Measurements from ENCODE around the gene FBXW11.

The FBXW11 gene

DNA sequence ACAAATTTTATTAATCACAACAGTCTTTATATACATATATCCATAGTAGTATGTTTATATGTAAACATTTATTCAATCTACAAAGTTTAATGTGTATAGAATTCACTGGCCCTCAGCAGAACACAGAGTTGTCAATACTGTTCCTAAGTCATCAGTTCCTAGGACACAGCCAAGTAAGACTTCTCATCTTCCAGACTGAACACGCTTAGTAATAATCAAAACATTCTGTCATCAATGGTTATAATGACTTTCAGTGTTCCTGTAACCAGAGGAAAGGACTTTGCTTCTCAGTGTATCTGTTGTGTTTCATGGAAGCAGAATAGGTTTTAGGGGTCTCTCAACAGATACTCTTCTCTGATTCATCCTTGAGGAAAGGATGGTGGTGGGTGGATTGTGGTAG is 138.7 kb downstream of the FBXW11 start:
- no peak for DNase-seq (ENCODE audit: low read depth)

DNA sequence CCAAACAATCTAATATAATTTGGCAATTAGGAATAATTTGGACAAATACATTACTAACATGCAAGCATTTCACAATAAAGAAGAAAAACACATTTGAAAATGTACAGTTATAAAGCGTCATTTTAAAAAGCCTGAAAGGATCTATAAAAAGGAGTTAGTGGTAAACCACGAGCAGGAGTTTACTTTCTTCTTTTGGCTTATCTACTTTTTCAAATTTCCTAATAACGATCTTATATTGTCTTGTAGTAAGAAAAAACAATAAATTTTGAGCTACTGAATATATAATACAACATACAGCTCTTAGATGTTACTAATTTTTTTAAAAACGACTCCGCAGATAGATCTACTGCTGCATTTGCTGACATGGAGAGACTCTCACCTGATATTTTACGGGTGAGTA is 141.0 kb downstream of the FBXW11 start:
- DNase-seq (ENCODE audit: low read depth) = no peak

DNA sequence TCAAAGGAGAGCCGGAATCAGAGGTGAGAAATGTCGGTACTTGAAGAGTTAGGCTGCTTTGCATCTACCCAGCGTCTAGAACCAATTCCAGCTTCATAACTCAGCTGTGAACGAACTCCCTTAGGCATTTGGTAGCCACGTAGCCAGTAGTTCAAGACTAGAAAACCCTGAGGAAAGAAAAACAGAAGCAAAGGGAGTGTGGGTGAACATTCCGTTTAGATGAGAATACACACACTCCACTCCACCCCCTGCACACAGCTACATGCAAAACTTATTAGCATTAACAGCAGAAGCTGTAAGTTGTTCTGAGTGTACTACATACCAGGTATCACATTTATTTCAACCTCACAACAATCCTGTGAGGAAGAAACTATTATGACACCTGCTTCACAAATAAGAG is 142.5 kb downstream of the FBXW11 start:
- DNase-seq (ENCODE audit: low read depth) = no peak

DNA sequence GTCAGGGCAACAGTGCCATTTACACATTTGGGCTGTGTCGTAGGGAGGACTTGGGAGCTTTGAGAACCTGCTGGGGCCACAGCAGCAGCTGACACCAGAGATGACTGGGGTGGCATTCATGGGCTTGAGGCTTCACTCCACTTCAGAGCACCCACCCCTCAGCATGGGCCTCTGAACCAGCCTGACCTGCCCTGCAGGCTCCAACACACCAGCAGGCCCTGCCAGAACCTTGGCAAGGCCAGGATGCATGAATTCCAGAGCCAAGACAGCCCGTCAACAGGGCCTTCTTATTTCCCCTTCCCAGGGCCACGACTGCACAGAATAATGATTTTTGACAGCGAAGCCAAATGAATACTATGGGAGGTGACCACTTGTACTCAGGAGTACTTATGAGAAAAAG is 143.8 kb downstream of the FBXW11 start:
- no peak for DNase-seq (ENCODE audit: low read depth)

DNA sequence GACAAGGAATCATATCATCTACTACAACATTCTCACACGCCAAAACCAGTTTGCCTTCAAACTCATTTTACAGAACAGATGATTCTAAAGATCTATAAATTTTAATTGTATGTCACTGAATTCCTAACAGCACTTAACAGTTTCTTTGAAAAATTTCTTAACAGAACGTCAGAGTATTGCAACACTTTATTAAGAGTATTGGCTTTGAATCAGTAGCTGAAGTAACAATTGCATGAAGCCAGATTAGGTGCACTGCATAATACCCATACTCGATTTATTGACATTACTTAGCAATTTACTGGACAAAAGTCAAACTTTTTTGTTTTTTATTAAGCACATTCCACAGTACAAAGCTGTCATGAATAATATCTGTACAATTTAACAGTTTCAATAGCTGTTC is 145.1 kb downstream of the FBXW11 start:
- no peak for DNase-seq (ENCODE audit: low read depth)

DNA sequence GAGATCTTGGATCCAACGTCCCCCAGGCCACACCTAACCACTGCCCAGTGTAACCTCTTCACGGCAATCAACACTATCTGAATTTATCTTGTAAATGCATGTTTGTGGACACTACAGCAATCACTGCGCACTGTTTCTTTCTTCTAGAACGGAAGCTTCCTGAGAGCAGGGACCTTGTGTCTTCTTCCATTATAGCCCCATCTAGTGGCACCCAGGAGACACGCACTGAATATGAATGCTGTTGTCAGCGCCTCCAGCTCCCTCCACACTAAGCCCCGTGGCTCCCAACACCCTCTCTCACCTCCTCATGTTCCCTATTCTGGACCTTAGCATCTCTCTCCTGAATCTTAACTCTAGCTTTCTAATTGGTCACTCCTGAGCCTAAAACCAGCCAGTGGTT is 148.1 kb downstream of the FBXW11 start:
- no peak for DNase-seq (ENCODE audit: low read depth)

DNA sequence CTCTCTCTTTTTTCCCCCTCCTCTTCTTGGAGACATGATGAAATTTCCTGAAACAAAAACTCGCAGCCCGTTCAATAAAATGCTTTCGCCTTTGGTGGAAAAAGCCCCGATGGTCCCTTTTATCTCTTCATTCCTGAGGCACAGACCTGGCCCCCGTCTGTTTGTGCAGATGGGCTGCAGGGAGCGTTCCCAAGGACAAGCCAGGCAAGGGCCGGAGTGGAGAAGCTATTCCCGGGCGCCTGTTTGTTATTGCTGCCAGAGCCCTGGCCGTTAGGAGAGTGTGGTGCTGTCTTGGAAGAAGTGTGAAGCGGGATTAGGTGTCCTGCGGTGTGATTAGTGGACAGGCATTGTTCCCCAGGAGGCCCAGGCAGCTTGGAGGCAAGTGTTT is 149.0 kb downstream of the FBXW11 start:
- DNase-seq (ENCODE audit: low read depth) = no peak

DNA sequence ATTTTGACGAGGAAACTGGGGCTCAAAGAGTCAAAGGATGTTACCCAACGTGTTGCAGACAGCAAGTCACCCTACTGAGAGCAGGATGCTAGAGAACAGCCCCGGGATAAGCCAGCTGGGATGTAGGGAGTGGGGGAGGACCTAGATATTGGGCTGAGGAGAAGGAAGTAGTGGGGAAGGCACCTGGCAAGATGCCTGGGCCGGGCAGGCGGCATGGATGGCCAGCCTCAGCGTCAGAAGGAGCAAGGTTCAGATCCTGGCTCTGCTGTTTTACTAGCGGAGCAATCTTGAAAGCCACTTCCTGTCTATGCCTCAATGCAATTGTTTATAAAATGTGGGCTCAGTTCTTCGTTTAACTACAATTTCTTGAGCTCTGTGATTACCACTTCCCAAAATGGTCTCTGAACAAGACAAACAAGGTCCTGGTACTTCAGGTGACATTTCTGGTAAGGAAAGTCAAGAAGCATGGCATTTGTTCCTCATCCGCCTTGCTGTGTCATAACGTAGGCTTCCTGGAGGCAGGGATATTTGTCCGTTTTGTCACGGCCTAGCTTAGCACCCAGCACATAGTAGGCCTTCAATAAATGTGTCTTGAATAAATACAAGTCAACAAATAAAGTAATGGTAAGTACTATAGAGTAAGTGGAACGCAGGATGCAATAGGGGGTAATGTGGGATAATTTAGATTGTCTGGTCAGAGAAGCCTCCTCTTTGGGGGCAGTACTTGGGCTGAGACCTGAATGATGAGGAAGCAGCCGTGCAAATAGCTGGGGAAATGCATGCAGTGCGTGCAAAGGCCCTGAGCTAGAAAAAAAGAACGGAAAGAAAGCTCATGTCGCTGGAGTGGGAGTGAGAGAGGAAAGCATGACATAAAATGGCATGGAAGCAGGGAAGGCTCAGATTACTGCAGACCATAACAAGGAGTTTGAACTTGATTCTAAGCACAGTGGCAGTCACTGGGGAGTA is 150.4 kb downstream of the FBXW11 start:
- no peak for DNase-seq (ENCODE audit: low read depth)

DNA sequence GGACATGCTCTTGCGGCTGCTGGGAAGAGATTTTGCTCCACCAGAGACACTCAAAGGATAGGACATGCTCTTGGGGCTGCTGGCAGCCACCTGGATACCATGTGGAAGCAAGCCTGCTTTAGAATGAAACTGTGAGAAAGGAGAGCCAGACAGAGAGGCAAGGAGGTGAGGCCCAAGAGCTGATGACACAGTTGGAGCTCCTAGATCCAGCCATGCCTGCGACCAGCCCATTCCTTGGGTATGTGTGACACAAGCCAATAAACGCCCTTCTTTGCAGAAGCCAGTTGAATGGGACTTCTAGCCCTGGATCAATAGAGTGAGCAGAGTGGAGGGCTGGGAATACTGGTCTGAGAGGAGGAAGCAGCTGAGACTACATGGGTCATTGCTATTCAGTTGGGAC is 151.2 kb downstream of the FBXW11 start:
- no peak for DNase-seq (ENCODE audit: low read depth)

DNA sequence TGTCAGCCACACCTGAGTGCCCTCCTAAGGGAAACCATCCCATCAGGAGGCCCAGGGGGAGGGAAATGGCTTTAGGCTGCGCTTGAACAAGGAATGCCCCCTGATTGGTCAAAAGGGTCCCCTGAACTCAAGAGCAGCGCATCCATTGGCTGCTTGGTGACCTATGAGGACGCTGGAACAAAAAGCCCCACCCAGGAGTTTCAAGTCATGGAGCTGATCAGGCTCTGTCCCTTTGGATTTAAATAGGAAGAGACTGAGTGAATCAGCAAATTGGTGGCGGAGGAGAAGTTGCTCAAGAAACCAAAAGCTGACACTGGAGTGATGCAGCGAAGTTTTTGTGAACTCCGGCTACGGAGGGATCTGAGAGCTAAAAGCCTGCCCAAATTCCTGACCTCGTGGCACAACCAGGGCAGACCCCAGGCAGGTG is 154.2 kb downstream of the FBXW11 start:
- no peak for DNase-seq (ENCODE audit: low read depth)

- no peak for DNase-seq (ENCODE audit: low read depth)
These were observed 155.2 kb downstream of the FBXW11 start for GRCh38 chr5:171851251-171851650.

- DNase-seq (ENCODE audit: low read depth) = no peak
These were observed 156.0 kb downstream of the FBXW11 start for GRCh38 chr5:171850324-171850947.

DNA sequence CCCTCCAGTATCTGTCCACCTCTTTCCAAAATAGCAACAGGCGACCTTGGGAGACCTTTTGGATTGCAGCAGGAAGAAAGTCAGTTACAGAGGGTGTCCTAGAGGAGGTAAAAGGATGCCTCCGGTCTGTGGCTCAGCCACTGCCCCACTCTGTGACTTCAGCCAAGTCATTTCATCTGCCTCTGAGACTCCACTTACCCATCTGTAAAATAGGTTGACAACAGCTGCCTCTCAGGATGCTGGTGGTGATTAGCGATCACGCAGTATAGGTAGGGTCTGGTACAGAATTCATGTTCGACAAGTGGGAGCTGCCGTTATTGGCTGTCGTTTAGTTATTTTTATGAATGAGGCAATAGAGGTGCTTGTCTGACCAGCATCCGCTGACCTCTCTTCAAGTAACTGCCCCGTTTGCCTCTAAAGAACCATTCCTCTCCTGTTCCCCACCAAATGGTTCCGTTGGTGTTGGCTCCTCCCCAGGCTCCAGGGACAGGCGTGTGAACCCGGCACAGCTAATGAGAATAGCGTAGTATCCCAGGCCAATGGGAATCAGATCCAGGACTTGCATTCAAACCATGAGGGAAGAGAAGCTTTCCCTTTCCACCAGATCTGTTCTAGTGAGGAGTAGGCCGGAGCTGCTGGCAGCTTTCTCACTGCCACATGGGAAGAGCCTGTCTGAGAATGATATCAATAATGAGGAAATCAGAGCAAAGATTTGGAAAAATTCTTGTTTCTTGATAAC is 156.7 kb downstream of the FBXW11 start:
- no peak for DNase-seq (ENCODE audit: low read depth)

GRCh38 chr5:171848911-171849520 is 157.4 kb downstream of the FBXW11 start:
- DNase-seq (ENCODE audit: low read depth) = no peak

DNA sequence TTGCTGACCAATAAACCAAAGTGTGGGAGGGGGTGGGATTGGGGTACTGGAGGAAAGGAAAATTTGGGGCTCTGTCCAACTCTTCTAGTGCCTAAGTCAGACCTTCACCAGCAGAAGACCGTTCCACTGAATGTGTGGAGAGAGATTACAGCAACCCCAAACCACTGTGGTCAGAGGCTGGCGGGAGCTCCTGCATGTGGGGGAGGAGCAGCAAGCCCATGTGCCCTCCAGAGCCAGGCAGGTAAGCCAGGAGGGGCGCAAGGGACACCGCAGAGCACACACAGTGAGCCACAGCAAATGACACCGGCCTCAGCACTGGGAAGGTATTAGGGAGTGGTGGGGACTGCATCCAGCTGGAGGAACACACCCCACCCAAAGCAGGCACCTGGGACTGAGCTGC is 158.0 kb downstream of the FBXW11 start:
- no peak for DNase-seq (ENCODE audit: low read depth)

DNA sequence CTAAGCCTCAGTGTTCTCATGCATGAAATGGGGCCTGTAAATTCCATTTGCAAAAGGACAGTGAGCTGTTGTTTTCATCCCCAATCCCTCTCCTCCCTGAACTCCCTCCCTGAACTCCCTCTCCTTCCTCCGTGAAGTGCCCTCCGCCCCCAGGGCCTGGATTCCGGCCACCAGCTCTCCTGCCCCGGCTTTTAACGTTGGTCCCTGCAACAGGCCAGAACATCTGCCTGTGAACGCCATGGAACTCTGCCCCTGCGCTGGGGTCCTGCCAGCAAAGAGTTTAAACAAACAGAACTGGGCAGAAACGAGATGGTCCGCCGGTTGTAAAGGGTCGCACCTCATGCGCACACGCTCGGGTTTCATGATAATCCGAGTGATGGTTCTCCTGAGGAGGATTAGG is 158.4 kb downstream of the FBXW11 start:
- DNase-seq (ENCODE audit: low read depth) = no peak

- no peak for DNase-seq (ENCODE audit: low read depth)
These were observed 159.4 kb downstream of the FBXW11 start for GRCh38 chr5:171847026-171847425.

- no peak for DNase-seq (ENCODE audit: low read depth)
These were observed 160.1 kb downstream of the FBXW11 start for GRCh38 chr5:171846323-171846722.

- DNase-seq (ENCODE audit: low read depth) = no peak
These were observed 160.6 kb downstream of the FBXW11 start for GRCh38 chr5:171845857-171846256.

DNA sequence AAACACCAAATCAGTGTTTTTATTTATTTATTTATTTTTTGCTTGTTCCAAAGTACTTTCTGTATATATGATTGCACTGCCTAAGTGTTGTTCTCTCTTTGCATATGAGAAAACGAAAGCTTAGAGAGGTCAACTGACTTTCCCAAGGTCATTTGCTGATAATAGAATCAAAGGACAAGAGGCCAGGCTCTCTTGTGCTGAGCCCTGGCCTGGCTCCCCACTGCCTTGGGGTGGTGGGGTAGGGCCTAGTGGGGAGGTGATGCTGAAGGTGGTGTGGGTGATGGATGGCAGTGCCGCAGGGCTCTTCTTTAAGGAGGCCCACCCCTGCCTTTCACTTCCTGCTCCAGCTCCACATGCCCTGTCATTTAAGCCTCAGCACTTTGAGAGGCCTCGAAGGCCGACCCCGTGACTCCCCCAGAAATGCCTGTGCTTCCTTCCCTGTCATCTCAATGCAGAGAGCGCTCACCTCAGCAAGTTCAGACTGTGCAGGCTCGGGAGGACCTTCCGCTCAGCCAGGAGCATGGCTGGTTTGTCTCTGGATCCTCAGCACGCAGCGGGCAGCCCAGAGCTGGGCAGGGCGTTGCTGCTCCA is 161.3 kb downstream of the FBXW11 start:
- no peak for DNase-seq (ENCODE audit: low read depth)

DNA sequence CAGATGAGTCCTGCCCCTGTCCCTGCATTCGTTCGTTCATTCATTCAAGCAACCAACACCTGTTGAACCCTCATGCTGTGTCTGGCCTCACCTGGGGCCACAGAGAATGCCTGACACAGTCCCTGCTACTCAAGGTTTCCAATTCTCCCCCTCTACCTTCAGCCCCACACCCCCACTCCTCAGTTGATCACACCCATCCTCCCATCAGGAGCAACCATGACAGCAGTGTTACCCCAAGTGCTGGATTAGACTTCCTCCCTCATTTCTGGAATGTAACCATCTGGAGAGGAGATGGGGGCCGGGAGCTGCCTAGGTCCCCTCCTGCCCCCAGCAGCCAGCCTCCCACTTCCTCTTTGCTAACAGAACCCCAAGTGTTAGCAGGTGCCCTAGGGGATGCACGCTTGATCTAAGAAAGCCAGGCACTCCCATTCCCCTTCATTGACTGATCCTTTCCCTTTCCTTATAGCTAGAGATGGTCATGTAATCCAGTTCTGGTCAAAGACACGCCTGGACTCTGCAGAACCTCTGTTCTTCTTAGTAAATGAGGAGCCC is 163.6 kb downstream of the FBXW11 start:
- no peak for DNase-seq (ENCODE audit: low read depth)
